ENCODE results near the gene DAP. TPM values are rescaled to one million over a fixed set of nuclear protein-coding genes. Genes with fewer than 3 reads are reported as not detected.

Gene DAP
- polyA plus RNA-seq, 3 donors = 60.9 to 69.0 (median 62.3) TPM

GRCh38 chr5:10677533-10677932 lies 83.5 kb downstream of the DAP start:
- Mint-ChIP-seq H3K27ac (no peak overlapping the region), H3K36me3 (peaks cover 48 to 52% of the 10 kb centered on the region in 2 donors), H3K9me3 (peaks cover 0 to 7% (median 2%) of the 10 kb centered on the region in 7 donors), H3K4me3 (no peak overlapping the region), H3K4me1 (peaks cover 11% of the 10 kb centered on the region), H3K27me3 (ENCODE audit: low read depth in 3 of 3) (peaks cover 3 to 8% (median 4%) of the 10 kb centered on the region in 3 donors)
- H3K9me3 ChIP-seq (replicated peaks in 1 of 2; ENCODE audit: control insufficient read depth in 1 of 2, insufficient read depth in 1 of 2, low read length in 2 of 2) = no peaks in the 10 kb centered on the region
- no peak for DNase-seq
- H3K27me3 ChIP-seq (ENCODE audit: control insufficient read depth in 2 of 2, insufficient read depth in 2 of 2, low read length in 2 of 2) = no peaks in the 10 kb centered on the region
- H3K4me3 ChIP-seq (replicated peaks in 1 of 3; ENCODE audit: low read depth in 2 of 3, low read length in 3 of 3) = no peak overlapping the region
- no peak for TF ChIP-seq CTCF (IDR thresholded peaks at IDR 0.05)
- no peak overlapping the region for H2AFZ ChIP-seq (ENCODE audit: insufficient read depth, low read depth, low read length, poor library complexity, severe bottlenecking)
- H3K9ac ChIP-seq (ENCODE audit: insufficient read depth, low read length, poor library complexity, severe bottlenecking) = no peak overlapping the region
- H3K27ac ChIP-seq (ENCODE audit: low read depth in 1 of 2, low read length in 2 of 2) = no peak overlapping the region
- H3K79me2 ChIP-seq (ENCODE audit: insufficient read depth, low read length) = no peaks in the 10 kb centered on the region
- peaks cover 10% of the 10 kb centered on the region for H4K20me1 ChIP-seq (ENCODE audit: insufficient read depth, low read length)
- no peak overlapping the region for H3K4me2 ChIP-seq (replicated peaks; ENCODE audit: extremely low read depth, low read length, poor library complexity, severe bottlenecking)
- intact Hi-C loops (cut with micrococcal nuclease) = no loop called here
- H3K36me3 ChIP-seq (replicated peaks in 1 of 2; ENCODE audit: control insufficient read depth in 1 of 2, insufficient read depth in 2 of 2, low read length in 2 of 2) = peaks cover 33 to 52% of the 10 kb centered on the region in 2 donors
- 97% methylated on average over 7 of the region's 7 CpGs for WGBS (ENCODE audit: insufficient coverage)
- H3K4me1 ChIP-seq (ENCODE audit: control insufficient read depth in 1 of 2, insufficient read depth in 2 of 2, low read length in 2 of 2) = peaks cover 8 to 10% of the 10 kb centered on the region in 2 donors

- Histone ChIP-seq H3K79me2 (ENCODE audit: insufficient read depth, low read length) (no peaks in the 10 kb centered on the region), H3K27me3 (ENCODE audit: control insufficient read depth in 2 of 2, insufficient read depth in 2 of 2, low read length in 2 of 2) (no peaks in the 10 kb centered on the region), H3K27ac (ENCODE audit: low read depth in 1 of 2, low read length in 2 of 2) (no peak overlapping the region), H4K20me1 (ENCODE audit: insufficient read depth, low read length) (peaks cover 5% of the 10 kb centered on the region), H3K36me3 (replicated peaks in 1 of 2; ENCODE audit: control insufficient read depth in 1 of 2, insufficient read depth in 2 of 2, low read length in 2 of 2) (peaks cover 33 to 52% of the 10 kb centered on the region in 2 donors), H3K9me3 (replicated peaks in 1 of 2; ENCODE audit: control insufficient read depth in 1 of 2, insufficient read depth in 1 of 2, low read length in 2 of 2) (no peaks in the 10 kb centered on the region), H3K4me1 (ENCODE audit: control insufficient read depth in 1 of 2, insufficient read depth in 2 of 2, low read length in 2 of 2) (peaks cover 2 to 4% of the 10 kb centered on the region in 2 donors), H3K4me3 (replicated peaks in 1 of 3; ENCODE audit: low read depth in 2 of 3, low read length in 3 of 3) (no peak overlapping the region), H2AFZ (ENCODE audit: insufficient read depth, low read depth, low read length, poor library complexity, severe bottlenecking) (no peak overlapping the region), H3K4me2 (replicated peaks; ENCODE audit: extremely low read depth, low read length, poor library complexity, severe bottlenecking) (no peak overlapping the region), H3K9ac (ENCODE audit: insufficient read depth, low read length, poor library complexity, severe bottlenecking) (no peak overlapping the region)
- TF ChIP-seq CTCF (IDR thresholded peaks at IDR 0.05) = no peak
- Mint-ChIP-seq H3K4me1 (peaks cover 5% of the 10 kb centered on the region), H3K27me3 (ENCODE audit: low read depth in 3 of 3) (peaks cover 3 to 8% (median 4%) of the 10 kb centered on the region in 3 donors), H3K9me3 (peaks cover 0 to 7% (median 2%) of the 10 kb centered on the region in 7 donors), H3K27ac (no peak overlapping the region), H3K4me3 (no peak overlapping the region), H3K36me3 (peaks cover 45 to 48% of the 10 kb centered on the region in 2 donors)
- intact Hi-C loops (cut with micrococcal nuclease) = no loop called here
- no peak for DNase-seq
- no CpG with 5 or more reads among the region's 1 CpG for WGBS (ENCODE audit: insufficient coverage)
Measured at GRCh38 chr5:10676946-10677345, 84.1 kb downstream of the DAP start.
